ENCODE results near the gene PTH2R.
"Not testable (repeated sequence)": the region's sequence is repeated elsewhere in the genome, so short reads cannot be mapped to it uniquely, and the experiment has no call there.

The PTH2R gene

GRCh38 chr2:208396796-208397195 lies 9.8 kb upstream of the PTH2R start:
- DNase-seq = not testable (repeated sequence)

- no peak for DNase-seq
Measured at GRCh38 chr2:208399201-208399600, 7.4 kb upstream of the PTH2R start.

GRCh38 chr2:208407667-208408066 lies 1.1 kb downstream of the PTH2R start:
- peak; percentile 6 for DNase-seq

GRCh38 chr2:208413931-208414330 lies 7.3 kb downstream of the PTH2R start:
- DNase-seq = no peak

- DNase-seq = no peak
Measured at GRCh38 chr2:208415255-208415654, 8.7 kb downstream of the PTH2R start.

- no peak for DNase-seq
Measured at GRCh38 chr2:208415897-208416296, 9.3 kb downstream of the PTH2R start.

GRCh38 chr2:208426412-208427045 lies 19.9 kb downstream of the PTH2R start:
- no peak for DNase-seq

- no peak for DNase-seq
Measured at GRCh38 chr2:208437755-208438154, 31.2 kb downstream of the PTH2R start.

GRCh38 chr2:208440716-208441115 lies 34.1 kb downstream of the PTH2R start:
- DNase-seq = no peak

- no peak for DNase-seq
Measured at GRCh38 chr2:208441951-208442350, 35.4 kb downstream of the PTH2R start.

GRCh38 chr2:208447447-208447846 lies 40.9 kb downstream of the PTH2R start:
- not testable (repeated sequence) for DNase-seq

GRCh38 chr2:208451061-208451460 lies 44.5 kb downstream of the PTH2R start:
- no peak for DNase-seq

- no peak for DNase-seq
Measured at GRCh38 chr2:208454861-208455260, 48.3 kb downstream of the PTH2R start.

- no peak for DNase-seq
Measured at GRCh38 chr2:208463721-208464120, 57.1 kb downstream of the PTH2R start.

- DNase-seq = no peak
Measured at GRCh38 chr2:208464205-208464604, 57.6 kb downstream of the PTH2R start.

- DNase-seq = peak; percentile 13
Measured at GRCh38 chr2:208466151-208466919, 59.7 kb downstream of the PTH2R start.

GRCh38 chr2:208466920-208467298 lies 60.3 kb downstream of the PTH2R start:
- DNase-seq = no peak

GRCh38 chr2:208467564-208467963 lies 61.0 kb downstream of the PTH2R start:
- no peak for DNase-seq

GRCh38 chr2:208477741-208478140 lies 71.1 kb downstream of the PTH2R start:
- no peak for DNase-seq

GRCh38 chr2:208479342-208479741 lies 72.8 kb downstream of the PTH2R start:
- DNase-seq = no peak

- not testable (repeated sequence) for DNase-seq
Measured at GRCh38 chr2:208481945-208482344, 75.4 kb downstream of the PTH2R start.

- not testable (repeated sequence) for DNase-seq
Measured at GRCh38 chr2:208482453-208483015, 75.9 kb downstream of the PTH2R start.

- DNase-seq = no peak
Measured at GRCh38 chr2:208485390-208485789, 78.8 kb downstream of the PTH2R start.

All from stimulated activated CD4-positive, alpha-beta T cell treated with anti-CD3 and anti-CD28 coated beads, Interleukin-15, amount 100 ng/mL, for 24 hours (primary cell).